B cell (primary cell): Measurements from ENCODE around the gene TMEM42. TPM values are rescaled to one million over a fixed set of nuclear protein-coding genes. Genes with fewer than 3 reads are reported as not detected.
"Not testable (repeated sequence)": the region's sequence is repeated elsewhere in the genome, so short reads cannot be mapped to it uniquely, and the experiment has no call there.

Source experiments
- ATAC-seq: fragments of 200-7000 bp; cut with Tn5 transposase; one replicate; pipeline ENCODE4 v1.10.0; 2021; ENCODE audit warnings: low read depth, mild to moderate bottlenecking, moderate number of reproducible peaks, moderate library complexity
- CTCF ChIA-PET: fragments of 350-600 bp; sonication (Branson Sonifier 250); formaldehyde crosslinking; loops from one replicate; lab custom pipeline; 2021; ENCODE audit warnings: antibody characterized with exemption, inconsistent platforms; lab: Charles Lee
- POLR2A ChIA-PET: fragments of 350-600 bp; sonication (Branson Sonifier 250); formaldehyde crosslinking; loops from one replicate; lab custom pipeline; 2021; ENCODE audit warnings: antibody characterized with exemption; lab: Charles Lee
- DNase-seq: peaks from one replicate; pipeline ENCODE4 v3.0.0; 2013
- H2AFZ ChIP-seq: 2 replicates; pipeline ENCODE4 v1.6.1; 2012; ENCODE audit warnings: mild to moderate bottlenecking, low read depth, low read length; ENCODE audit not compliant: insufficient read depth, poor library complexity, severe bottlenecking
- H3K27ac ChIP-seq, 2 donors: 1 replicate in 1 of 2; 2 replicates in 1 of 2; pipeline ENCODE4 v1.5.1; 2012 to 2013; ENCODE audit warnings: low read length in 2 of 2, mild to moderate bottlenecking in 2 of 2, moderate library complexity in 1 of 2
- H3K27me3 ChIP-seq, 4 experiments: fragments of 200-600 bp in 1 of 4; sonication (generic) in 1 of 4; replicated peaks in 1 of 4; 1 replicate in 2 of 4; 2 replicates in 2 of 4; pipeline versions ENCODE4 v1.6.1 to v1.7.0; 2013 to 2016; ENCODE audit warnings: low read length in 3 of 4, mild to moderate bottlenecking in 2 of 4, mixed read lengths in 1 of 4, moderate library complexity in 1 of 4; ENCODE audit not compliant: insufficient read depth in 4 of 4, control insufficient read depth in 3 of 4; ENCODE audit errors: control extremely low read depth in 1 of 4
- H3K36me3 ChIP-seq, 2 experiments: replicated peaks in 1 of 2; 1 replicate in 1 of 2; 2 replicates in 1 of 2; pipeline versions ENCODE4 v1.6.1 to v1.7.1; 2013; ENCODE audit warnings: low read length in 1 of 2; ENCODE audit not compliant: insufficient read depth in 2 of 2, control insufficient read depth in 1 of 2; ENCODE audit errors: control extremely low read depth in 1 of 2, extremely low read depth in 1 of 2
- H3K4me1 ChIP-seq, 2 donors: fragments of 200-600 bp in 1 of 2; sonication (generic) in 1 of 2; 1 replicate in 1 of 2; 2 replicates in 1 of 2; pipeline versions ENCODE4 v1.5.1 to v1.6.1; 2013 to 2017; ENCODE audit warnings: low read length in 2 of 2; ENCODE audit not compliant: control insufficient read depth in 2 of 2, insufficient read depth in 2 of 2
- H3K4me2 ChIP-seq: replicated peaks from 2 replicates; pipeline ENCODE3; 2012; ENCODE audit warnings: mild to moderate bottlenecking, low read depth, low read length; ENCODE audit not compliant: poor library complexity, severe bottlenecking
- H3K4me3 ChIP-seq, 5 experiments: fragments of 200-600 bp in 1 of 5; sonication (generic) in 1 of 5; 1 replicate in 3 of 5; 2 replicates in 2 of 5; pipeline versions ENCODE4 v1.5.1 to v1.7.0; 2011 to 2016; ENCODE audit warnings: low read length in 4 of 5, mild to moderate bottlenecking in 4 of 5, low read depth in 2 of 5, control low read depth in 1 of 5, moderate library complexity in 1 of 5; ENCODE audit not compliant: insufficient read depth in 1 of 5; ENCODE audit errors: control extremely low read depth in 1 of 5, extremely low read depth in 1 of 5
- H3K79me2 ChIP-seq: fragments of 200-600 bp; sonication (generic); one replicate; pipeline ENCODE4 v1.6.0; 2016; ENCODE audit warnings: low read length; ENCODE audit not compliant: control insufficient read depth, insufficient read depth
- H3K9ac ChIP-seq: fragments of 200-600 bp; sonication (generic); 2 replicates; pipeline ENCODE4 v1.6.1; 2017; ENCODE audit warnings: mild to moderate bottlenecking, low read length, moderate library complexity
- H3K9me3 ChIP-seq, 3 donors: one replicate each; pipeline versions ENCODE4 v1.6.1 to v1.7.1; 2013; ENCODE audit warnings: low read length in 2 of 3; ENCODE audit not compliant: control insufficient read depth in 2 of 3, insufficient read depth in 1 of 3; ENCODE audit errors: control extremely low read depth in 1 of 3
- H4K20me1 ChIP-seq: 2 replicates; pipeline ENCODE4 v1.6.0; 2012; ENCODE audit warnings: mild to moderate bottlenecking, low read length; ENCODE audit not compliant: insufficient read depth, control insufficient read depth, poor library complexity, severe bottlenecking
- H3K27ac Mint-ChIP-seq: one replicate; pipeline ENCODE4 v1.8.0; 2021; ENCODE audit warnings: mixed read lengths
- H3K27me3 Mint-ChIP-seq: one replicate; pipeline ENCODE4 v1.8.0; 2021; ENCODE audit warnings: mixed read lengths
- H3K4me1 Mint-ChIP-seq: one replicate; pipeline ENCODE4 v1.8.0; 2021; ENCODE audit warnings: mixed read lengths
- H3K4me3 Mint-ChIP-seq: one replicate; pipeline ENCODE4 v1.8.0; 2021; ENCODE audit warnings: mixed read lengths
- H3K9me3 Mint-ChIP-seq: one replicate; pipeline ENCODE4 v1.8.0; 2022; ENCODE audit warnings: mixed read lengths; ENCODE audit not compliant: insufficient read depth
- CTCF ChIP-seq: fragments of 200-600 bp; IDR thresholded peaks from one replicate; pipeline ENCODE4 v1.8.0; 2022; ENCODE audit warnings: antibody characterized with exemption, mild to moderate bottlenecking
- EZH2 ChIP-seq: IDR thresholded peaks from 2 replicates; pipeline ENCODE4 v1.6.1; 2012; ENCODE audit warnings: borderline replicate concordance, low read depth, mild to moderate bottlenecking, moderate library complexity, low read length; ENCODE audit not compliant: insufficient read depth, poor library complexity, severe bottlenecking
- WGBS: methylation state at CpG from one replicate; pipeline ENCODE4 v1.1.5; 2013; ENCODE audit warnings: missing lambda C conversion rate; ENCODE audit not compliant: insufficient coverage; 5-methylcytosine and 5-hydroxymethylcytosine counted together
- intact Hi-C: fragments of 100-400 bp; cut with micrococcal nuclease; formaldehyde crosslinking; loops from one replicate; pipeline ENCODE4 v1.10.0; 2022
- polyA minus RNA-seq: library from RNA; depleted of rRNA, polyadenylated mRNA; stranded (reverse); fragments of >200 nt; gene quantifications from 2 replicates; pipeline ENCODE4 v1.2.3, GENCODE V29; 2012
- polyA plus RNA-seq: library from polyadenylated mRNA; depleted of rRNA; stranded (reverse); fragments of >200 nt; gene quantifications from 2 replicates; pipeline ENCODE4 v1.2.3, GENCODE V29; 2012
- total RNA-seq, 2 donors: library from RNA; stranded (reverse); fragments of 120-200 nt in 1 of 2; gene quantifications; 1 replicate in 1 of 2; 2 replicates in 1 of 2; pipeline versions ENCODE4 v1.2.3 to v1.2.4, GENCODE V29; 2013 to 2022

Gene TMEM42
- 22.6 and 22.7 TPM in 2 replicates for total RNA-seq
- 21.1 TPM for total RNA-seq (2013)
- 28.7 and 32.4 TPM in 2 replicates for polyA plus RNA-seq
- 9.4 and 12.2 TPM in 2 replicates for polyA minus RNA-seq

- peak; percentile 95 for DNase-seq
- peak; percentile 93 for ATAC-seq
- no peaks in the 10 kb centered on the region for H4K20me1 ChIP-seq
- intact Hi-C loops, result loop anchor here (1.0 to 5.0 kb wide), 6 partner anchors 100 to 1171 kb away; partner anchors contain the start of genes ABHD5, EXOSC7, KIAA1143 and KIF15
- H2AFZ ChIP-seq, result peak within 1 kb of the TSS; percentile 82
- peaks cover 8% of the 10 kb centered on the region for H3K79me2 ChIP-seq
- no peak for TF ChIP-seq EZH2
- no peak for TF ChIP-seq CTCF
- H3K27ac ChIP-seq, result peak within 1 kb of the TSS; percentile 85 to 88
- WGBS, result 2% methylated on average over 90 of the region's 91 CpGs
- peak within 1 kb of the TSS; percentile 91 for H3K27ac Mint-ChIP-seq
- peaks cover 0 to 8% (median 0%) of the 10 kb centered on the region in 3 donors for H3K9me3 ChIP-seq
- H3K36me3 ChIP-seq, result peaks cover 0 to 5% of the 10 kb centered on the region in 2 experiments
- no peaks in the 10 kb centered on the region for H3K27me3 Mint-ChIP-seq
- H3K4me1 Mint-ChIP-seq, result peaks cover 23% of the 10 kb centered on the region
- POLR2A ChIA-PET, result no interaction called here
- peak within 1 kb of the TSS; percentile 91 for H3K4me3 Mint-ChIP-seq
- H3K27me3 ChIP-seq, result no peaks in the 10 kb centered on the region
- H3K4me1 ChIP-seq, result peaks cover 7 to 13% of the 10 kb centered on the region in 2 donors
- H3K4me3 ChIP-seq, result peak within 1 kb of the TSS; percentile 60 to 93 (median 70)
- CTCF ChIA-PET, result interaction anchor here (0.6 kb wide), 1 partner anchor 53 kb away, joined by 3 read pairs; no protein-coding TSS in a partner anchor
- peak within 1 kb of the TSS; percentile 78 for H3K9ac ChIP-seq
- peak within 1 kb of the TSS; percentile 79 for H3K4me2 ChIP-seq
- H3K9me3 Mint-ChIP-seq, result no peaks in the 10 kb centered on the region
Measured at GRCh38 chr3:44861412-44862225, at the start of gene TMEM42. TSS of gene TMEM42 (plus strand) at chr3:44861912. CDS start at chr3:44861925, 13 bp downstream.

- no peak for ATAC-seq
- H3K4me3 ChIP-seq, result no peak overlapping the region
- H3K4me1 Mint-ChIP-seq, result no peaks in the 10 kb centered on the region
- H3K27ac ChIP-seq, result no peak overlapping the region
- intact Hi-C loops, result no loop called here
- ChIA-PET CTCF (no interaction called here), POLR2A (no interaction called here)
- H3K4me3 Mint-ChIP-seq, result no peak overlapping the region
- no peaks in the 10 kb centered on the region for H3K4me1 ChIP-seq
- peaks cover 0 to 2% of the 10 kb centered on the region in 2 experiments for H3K36me3 ChIP-seq
- H4K20me1 ChIP-seq, result no peaks in the 10 kb centered on the region
- no peak overlapping the region for H3K9ac ChIP-seq
- 100% methylated on average over 1 of the region's 6 CpGs for WGBS
- H3K9me3 ChIP-seq, result no peaks in the 10 kb centered on the region
- H3K79me2 ChIP-seq, result no peaks in the 10 kb centered on the region
- peaks cover 3% of the 10 kb centered on the region for H3K9me3 Mint-ChIP-seq
- H3K27me3 Mint-ChIP-seq, result no peaks in the 10 kb centered on the region
- TF ChIP-seq CTCF (no peak), EZH2 (no peak)
- H3K27me3 ChIP-seq, result no peaks in the 10 kb centered on the region
- no peak for DNase-seq
- no peak overlapping the region for H3K4me2 ChIP-seq
- no peak overlapping the region for H2AFZ ChIP-seq
- no peak overlapping the region for H3K27ac Mint-ChIP-seq
Measured at GRCh38 chr3:44814751-44815150, 47.0 kb upstream of the TMEM42 start.

DNA sequence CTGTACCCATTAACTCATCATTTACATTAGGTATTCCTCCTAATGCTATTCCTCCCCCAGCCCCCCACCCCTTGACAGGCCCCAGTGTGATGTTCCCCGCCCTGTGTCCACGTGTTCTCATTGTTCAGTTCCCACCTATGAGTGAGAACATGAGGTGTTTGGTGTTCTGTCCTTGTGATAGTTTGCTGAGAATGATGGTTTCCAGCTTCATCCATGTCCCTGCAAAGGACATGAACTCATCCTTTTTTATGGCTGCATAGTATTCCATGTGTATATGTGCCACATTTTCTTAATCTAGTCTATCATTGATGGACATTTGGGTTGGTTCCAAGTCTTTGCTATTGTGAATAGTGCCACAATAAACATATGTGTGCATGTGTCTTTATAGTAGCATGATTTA, 45.4 kb upstream of the TMEM42 start:
- H3K36me3 ChIP-seq, H3K4me1 Mint-ChIP-seq, H3K4me3 ChIP-seq, H3K27me3 ChIP-seq, ATAC-seq, intact Hi-C loops, H3K79me2 ChIP-seq, H2AFZ ChIP-seq, H3K27ac Mint-ChIP-seq, DNase-seq, H3K4me3 Mint-ChIP-seq, H3K27me3 Mint-ChIP-seq, POLR2A ChIA-PET, H3K9ac ChIP-seq, H3K4me2 ChIP-seq, H3K9me3 Mint-ChIP-seq, H3K9me3 ChIP-seq, H4K20me1 ChIP-seq, H3K27ac ChIP-seq, CTCF ChIA-PET, H3K4me1 ChIP-seq: not testable (repeated sequence)
- no CpG with 5 or more reads among the region's 2 CpGs for WGBS
